Esophagus squamous epithelium (tissue), 4 donors: Measurements from ENCODE around the gene TMA7.

Experiments used
- CTCF ChIP-seq, 6 experiments: fragments of 450-650 bp in 4 of 6; fragments of 200-600 bp in 2 of 6; sonication (generic) in 2 of 6; IDR thresholded peaks; one replicate each; pipeline ENCODE4 v1.5.1; 2016 to 2019; ENCODE audit warnings: antibody characterized with exemption in 6 of 6, mild to moderate bottlenecking in 4 of 6, moderate library complexity in 4 of 6
- POLR2A ChIP-seq, 4 donors: fragments of 450-650 bp; IDR thresholded peaks; one replicate each; pipeline ENCODE4 v1.6.1; 2017; ENCODE audit warnings: antibody characterized with exemption in 4 of 4, mild to moderate bottlenecking in 4 of 4, moderate library complexity in 3 of 4

- TF ChIP-seq CTCF (IDR thresholded peaks at IDR 0.05) (no peak), POLR2A (IDR thresholded peaks at IDR 0.05) (no peak)
These were observed 37.1 kb upstream of the TMA7 start for GRCh38 chr3:48402907-48403306.
